C4-2B (cell line): ENCODE results near the gene MED29.
"Not testable (repeated sequence)": the region's sequence is repeated elsewhere in the genome, so short reads cannot be mapped to it uniquely, and the experiment has no call there.

Source experiments
- H3K27ac ChIP-seq: fragments of 450-650 bp; 2 replicates; pipeline ENCODE4 v1.5.1; 2017
- ZFX ChIP-seq: fragments of 450-650 bp; IDR thresholded peaks from 2 replicates; pipeline ENCODE4 v1.6.1; 2017
- TF ChIP-seq, protein P1 (sequence below): fragments of 450-650 bp; conservative IDR thresholded peaks from 2 replicates; pipeline ENCODE4 v1.5.1; 2017; ENCODE audit warnings: mild to moderate bottlenecking

MED29 gene

DNA sequence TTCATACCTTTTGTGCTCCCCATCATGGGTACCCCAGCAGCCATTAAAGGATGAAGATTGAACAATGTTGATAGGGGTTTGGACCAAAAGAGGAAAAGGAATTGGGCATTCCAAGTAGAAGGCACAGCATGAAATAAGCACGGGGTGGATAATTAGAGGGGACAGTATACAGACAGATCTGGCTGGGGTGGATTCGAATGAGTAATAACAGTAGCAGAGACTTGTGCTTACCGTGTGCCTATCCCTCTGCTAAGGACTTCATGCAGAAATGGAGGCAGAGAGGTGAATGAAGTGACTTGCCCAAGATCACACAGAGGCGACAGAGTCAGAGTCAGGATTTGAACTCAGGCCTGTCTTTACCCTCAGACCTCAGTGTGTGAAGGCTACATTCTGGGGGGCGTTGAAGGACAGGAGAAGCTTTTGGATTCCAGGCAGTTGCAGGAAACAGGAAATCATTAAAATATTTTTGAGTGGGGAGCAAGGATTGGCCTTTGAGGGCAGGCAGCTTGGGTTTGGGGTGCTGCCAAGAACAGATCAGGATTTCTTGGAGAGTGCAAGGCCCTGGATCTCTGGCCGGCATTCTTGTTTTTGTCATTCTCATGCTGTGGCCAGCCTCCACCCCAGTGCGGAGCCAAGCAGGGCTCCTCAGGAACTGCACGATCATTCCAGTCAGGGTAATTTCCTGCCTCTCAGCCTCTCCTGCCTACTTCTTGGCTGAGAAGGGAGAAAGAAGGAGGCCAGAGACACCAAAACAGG lies 19.0 kb upstream of the MED29 start:
- H3K27ac ChIP-seq = no peak overlapping the region
- TF ChIP-seq, protein P1, sequence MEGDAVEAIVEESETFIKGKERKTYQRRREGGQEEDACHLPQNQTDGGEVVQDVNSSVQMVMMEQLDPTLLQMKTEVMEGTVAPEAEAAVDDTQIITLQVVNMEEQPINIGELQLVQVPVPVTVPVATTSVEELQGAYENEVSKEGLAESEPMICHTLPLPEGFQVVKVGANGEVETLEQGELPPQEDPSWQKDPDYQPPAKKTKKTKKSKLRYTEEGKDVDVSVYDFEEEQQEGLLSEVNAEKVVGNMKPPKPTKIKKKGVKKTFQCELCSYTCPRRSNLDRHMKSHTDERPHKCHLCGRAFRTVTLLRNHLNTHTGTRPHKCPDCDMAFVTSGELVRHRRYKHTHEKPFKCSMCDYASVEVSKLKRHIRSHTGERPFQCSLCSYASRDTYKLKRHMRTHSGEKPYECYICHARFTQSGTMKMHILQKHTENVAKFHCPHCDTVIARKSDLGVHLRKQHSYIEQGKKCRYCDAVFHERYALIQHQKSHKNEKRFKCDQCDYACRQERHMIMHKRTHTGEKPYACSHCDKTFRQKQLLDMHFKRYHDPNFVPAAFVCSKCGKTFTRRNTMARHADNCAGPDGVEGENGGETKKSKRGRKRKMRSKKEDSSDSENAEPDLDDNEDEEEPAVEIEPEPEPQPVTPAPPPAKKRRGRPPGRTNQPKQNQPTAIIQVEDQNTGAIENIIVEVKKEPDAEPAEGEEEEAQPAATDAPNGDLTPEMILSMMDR = no peak
- TF ChIP-seq ZFX = no peak

DNA sequence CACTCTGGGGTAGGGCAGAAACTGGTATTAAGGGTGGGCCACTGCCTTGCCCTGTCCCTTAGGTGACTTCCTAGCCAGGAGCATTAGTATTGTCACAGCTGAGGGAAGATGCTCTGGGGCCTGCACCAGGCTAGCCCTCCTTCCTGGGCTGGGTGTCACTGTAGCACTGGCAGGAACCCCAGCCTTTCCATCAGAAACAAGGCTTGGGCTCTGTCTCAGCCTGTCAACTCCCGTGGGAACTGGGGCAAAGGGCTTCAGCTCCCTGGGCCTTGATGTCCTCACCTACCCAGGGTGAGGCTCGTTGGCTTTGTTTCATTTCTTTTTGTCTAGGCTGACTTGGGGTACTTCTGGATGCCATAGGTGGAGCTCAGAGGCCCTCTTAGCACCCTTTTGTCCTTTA lies 18.2 kb upstream of the MED29 start:
- H3K27ac ChIP-seq = no peak overlapping the region
- TF ChIP-seq, protein P1 = no peak
- TF ChIP-seq ZFX = no peak

DNA sequence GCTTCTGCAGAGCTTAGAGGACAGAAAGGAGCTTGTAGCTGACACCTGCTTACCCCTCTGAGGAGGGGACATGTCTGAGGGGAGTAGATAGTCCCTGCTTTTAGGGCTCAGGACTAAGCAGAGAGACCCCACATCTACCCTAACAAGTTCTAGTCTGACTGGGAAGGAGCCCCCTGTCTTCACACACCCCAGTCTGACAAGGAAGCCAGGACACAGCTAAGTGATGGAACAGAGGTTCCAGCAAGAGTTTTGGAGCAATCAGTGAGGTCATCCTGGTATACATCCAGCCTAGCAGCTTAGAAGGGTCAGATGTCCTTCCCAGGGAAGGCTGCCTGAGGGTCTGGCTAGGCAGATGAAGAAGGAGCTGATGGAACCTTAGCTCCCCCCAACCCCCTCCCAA lies 15.2 kb upstream of the MED29 start:
- TF ChIP-seq, protein P1 = no peak
- TF ChIP-seq ZFX = no peak
- H3K27ac ChIP-seq = no peak overlapping the region

DNA sequence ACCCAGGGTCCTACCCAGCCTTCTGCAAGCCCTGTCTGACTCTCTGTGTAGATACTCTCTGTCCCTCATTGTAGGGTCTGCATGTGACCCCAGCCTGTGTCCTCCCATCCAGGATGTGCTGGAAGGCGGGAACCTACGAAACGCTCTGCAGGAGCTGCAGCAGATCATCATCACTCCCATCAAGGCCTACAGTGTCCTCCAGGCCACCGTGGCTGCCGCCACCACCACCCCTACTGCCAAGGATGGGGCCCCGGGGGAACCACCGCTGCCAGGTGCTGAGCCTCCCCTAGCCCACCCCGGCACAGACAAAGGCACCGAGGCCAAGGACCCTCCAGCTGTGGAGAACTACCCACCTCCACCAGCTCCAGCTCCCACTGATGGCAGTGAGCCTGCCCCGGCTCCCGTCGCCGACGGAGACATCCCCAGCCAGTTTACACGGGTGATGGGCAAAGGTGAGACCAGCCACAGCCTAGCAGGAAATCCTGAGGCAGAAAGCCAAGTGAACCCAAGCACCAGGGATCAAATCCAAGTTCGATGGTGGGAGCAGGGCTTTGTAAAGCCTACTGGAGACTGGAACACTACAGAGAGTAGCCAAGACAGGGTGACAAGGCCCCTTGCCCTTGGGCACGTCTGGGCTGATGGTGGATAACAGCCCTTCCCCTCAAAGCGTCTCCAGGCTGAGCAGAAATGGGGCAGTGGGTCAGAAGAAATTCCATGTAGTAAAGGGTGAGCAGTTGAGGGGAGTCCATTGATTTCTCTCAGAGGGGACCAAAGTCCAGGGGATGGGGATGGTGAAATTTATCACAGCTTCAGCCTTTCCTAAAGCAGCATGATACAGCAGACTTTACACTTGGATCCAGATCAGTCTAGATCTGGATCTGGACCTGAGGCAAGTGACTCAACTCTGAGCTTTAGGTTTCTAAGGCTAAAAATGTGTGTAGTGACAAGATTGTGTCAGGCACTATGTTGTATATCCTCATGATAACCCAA lies 13.5 kb upstream of the MED29 start:
- TF ChIP-seq ZFX = no peak
- TF ChIP-seq, protein P1 = no peak
- no peak overlapping the region for H3K27ac ChIP-seq

DNA sequence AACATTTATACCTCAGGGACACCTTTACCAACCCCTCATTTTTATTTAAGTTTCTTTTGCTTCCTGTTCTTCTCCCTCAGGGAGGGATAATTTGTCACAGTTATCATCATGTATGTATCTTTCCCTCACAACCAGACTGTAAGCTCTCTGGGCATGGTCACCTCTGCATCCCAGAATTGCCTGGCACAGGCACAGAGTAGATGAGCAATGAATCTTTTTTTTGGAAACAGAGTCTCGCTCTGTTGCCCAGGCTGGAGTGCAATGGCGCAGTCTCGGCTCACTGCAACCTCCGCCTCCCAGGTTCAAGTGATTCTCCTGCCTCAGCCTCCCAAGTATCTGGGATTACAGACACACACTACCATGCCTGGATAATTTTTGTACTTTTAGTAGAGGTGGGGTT lies 11.8 kb upstream of the MED29 start:
- not testable (repeated sequence) for H3K27ac ChIP-seq

DNA sequence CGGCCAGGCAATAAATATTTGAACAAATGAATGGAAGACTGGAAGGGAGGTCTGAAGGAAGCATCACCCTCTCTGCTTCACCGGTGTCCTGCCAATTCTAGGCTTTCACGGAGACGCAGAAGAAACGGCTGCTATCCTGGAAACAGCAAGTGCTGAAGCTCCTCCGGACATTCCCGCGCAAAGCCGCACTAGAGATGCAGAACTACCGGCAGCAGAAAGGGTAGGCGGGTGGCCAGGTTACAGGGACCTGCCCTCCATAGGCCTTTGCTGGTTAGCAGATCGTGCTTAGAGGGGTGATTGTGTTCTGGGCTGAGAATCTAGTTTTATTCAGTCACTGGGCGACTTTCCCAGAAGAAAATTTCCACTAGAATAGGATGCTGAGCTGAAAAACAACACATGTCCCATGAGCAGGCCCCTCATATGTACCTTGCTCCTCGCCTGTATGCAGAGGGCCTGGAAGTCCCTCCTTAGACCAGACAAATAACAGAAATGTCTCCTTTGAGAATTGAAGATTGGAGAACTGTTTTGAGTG lies 11.2 kb upstream of the MED29 start:
- TF ChIP-seq, protein P1 = no peak
- no peak for TF ChIP-seq ZFX
- H3K27ac ChIP-seq = no peak overlapping the region

DNA sequence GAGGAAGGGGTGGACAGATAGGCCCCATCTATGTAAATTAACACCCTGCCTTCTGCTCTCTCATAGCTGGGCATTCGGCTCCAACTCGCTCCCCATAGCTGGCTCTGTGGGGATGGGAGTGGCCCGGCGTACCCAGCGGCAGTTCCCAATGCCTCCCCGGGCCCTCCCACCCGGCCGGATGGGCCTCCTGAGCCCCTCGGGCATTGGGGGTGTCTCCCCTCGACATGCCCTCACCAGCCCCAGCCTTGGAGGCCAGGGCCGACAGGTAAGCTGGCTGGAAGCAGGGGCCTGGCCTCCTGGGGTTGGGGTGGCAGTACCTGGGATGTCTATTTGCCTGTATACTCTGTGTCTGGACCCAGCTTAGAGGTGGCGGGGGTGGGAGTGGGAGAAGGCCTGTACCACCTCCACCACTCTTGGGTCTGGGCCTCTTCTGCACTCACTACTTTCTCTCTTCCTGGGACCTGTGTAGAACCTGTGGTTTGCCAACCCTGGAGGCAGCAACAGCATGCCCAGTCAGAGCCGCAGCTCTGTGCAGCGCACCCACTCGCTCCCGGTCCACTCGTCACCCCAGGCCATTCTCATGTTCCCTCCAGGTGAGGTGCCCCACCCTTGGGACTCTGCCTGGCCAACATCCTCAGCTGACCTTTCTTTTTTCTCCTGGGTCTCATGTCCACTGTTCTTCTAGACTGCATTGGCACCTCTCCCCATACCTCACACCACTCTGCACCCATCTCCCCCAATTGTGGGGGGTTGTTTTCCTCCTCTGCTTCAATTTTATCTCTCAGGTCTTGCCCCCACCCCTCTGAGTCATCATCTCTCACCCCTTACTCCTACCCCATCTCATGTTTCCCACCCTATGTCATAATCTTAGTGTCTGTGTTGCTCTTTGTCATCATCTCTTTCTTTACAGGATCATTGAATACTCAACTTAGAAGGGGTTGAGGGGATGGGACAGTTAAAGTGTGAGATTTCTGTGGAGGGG lies 10.4 kb upstream of the MED29 start:
- H3K27ac ChIP-seq = no peak overlapping the region
- no peak for TF ChIP-seq ZFX
- TF ChIP-seq, protein P1 = no peak
